Sigmoid colon (tissue), 7 donors: Measurements from ENCODE around the gene RBM19. TPM values are rescaled to one million over a fixed set of nuclear protein-coding genes. Genes with fewer than 3 reads are reported as not detected.
A peak's percentile ranks its signal among the peaks of the same experiment; 100 is the strongest.

Source experiments
- DNase-seq: peaks from one replicate; pipeline ENCODE4 v3.0.0-alpha.2; 2019
- H3K27ac ChIP-seq, 4 donors: fragments of 200-600 bp; sonication (generic); one replicate each; pipeline ENCODE4 v1.5.1; 2016 to 2019; ENCODE audit warnings: mild to moderate bottlenecking in 1 of 4
- H3K27me3 ChIP-seq, 3 donors: fragments of 200-600 bp; sonication (generic); one replicate each; pipeline ENCODE4 v1.5.1; 2019; ENCODE audit warnings: mild to moderate bottlenecking in 1 of 3
- H3K36me3 ChIP-seq, 4 donors: fragments of 200-600 bp; sonication (generic); one replicate each; pipeline ENCODE4 v1.5.1; 2016 to 2019
- H3K4me1 ChIP-seq, 4 donors: fragments of 200-600 bp; sonication (generic); one replicate each; pipeline ENCODE4 v1.5.1; 2017 to 2019
- H3K4me3 ChIP-seq, 4 donors: fragments of 200-600 bp; sonication (generic); one replicate each; pipeline ENCODE4 v1.5.1; 2017 to 2019; ENCODE audit warnings: mild to moderate bottlenecking in 2 of 4, moderate library complexity in 1 of 4
- H3K9me3 ChIP-seq, 4 donors: fragments of 200-600 bp in 3 of 4; sonication (generic) in 3 of 4; one replicate each; pipeline versions ENCODE4 v1.5.1 to v1.6.1; 2013 to 2019
- CTCF ChIP-seq, 4 experiments: fragments of 450-650 bp in 3 of 4; fragments of 200-600 bp in 1 of 4; IDR thresholded peaks; one replicate each; pipeline ENCODE4 v1.5.1; 2016 to 2019; ENCODE audit warnings: antibody characterized with exemption in 4 of 4, mild to moderate bottlenecking in 3 of 4, moderate library complexity in 2 of 4
- EP300 ChIP-seq, 4 donors: sonication (generic); formaldehyde crosslinking; IDR thresholded peaks; one replicate each; pipeline ENCODE4 v1.6.1; 2017; ENCODE audit warnings: antibody characterized with exemption in 4 of 4
- POLR2A ChIP-seq, 2 donors: fragments of 450-650 bp; IDR thresholded peaks; one replicate each; pipeline ENCODE4 v1.6.1; 2016; ENCODE audit warnings: antibody characterized with exemption in 2 of 2, mild to moderate bottlenecking in 2 of 2, moderate library complexity in 2 of 2
- POLR2AphosphoS5 ChIP-seq, 4 donors: sonication (generic); formaldehyde crosslinking; IDR thresholded peaks; one replicate each; pipeline ENCODE4 v1.6.1; 2017; ENCODE audit warnings: antibody characterized with exemption in 4 of 4
- WGBS, 2 donors: extraction: QIAGEN DNeasy Blood & Tissue Kit; methylation state at CpG; one replicate each; pipeline ENCODE4 v1.1.7; 2013; 5-methylcytosine and 5-hydroxymethylcytosine counted together
- intact Hi-C: fragments of 100-400 bp; cut with DNase I; formaldehyde crosslinking; loops from one replicate; pipeline ENCODE4 v1.15.1; 2023
- polyA plus RNA-seq, 3 donors: library from polyadenylated mRNA; stranded (reverse); fragments of 200-250 nt; gene quantifications; one replicate each; pipeline ENCODE4 v1.2.3, GENCODE V29; 2013
- total RNA-seq, 4 donors: library from RNA; depleted of rRNA; stranded (reverse); fragments of >200 nt; gene quantifications; one replicate each; pipeline ENCODE4 v1.1.0, GENCODE V29; 2016
- donor health status: healthy with polysubstance abuse.
- donor health status: Bipolar disorder and iron deficiency.
- donor health status: healthy.

RBM19 gene
- total and polyA plus RNA-seq, 7 donors = 5.3 to 42.7 (median 23.6) TPM

GRCh38 chr12:113983265-113983664 is 17.1 kb upstream of the RBM19 start:
- Histone ChIP-seq H3K27ac (no peak overlapping the region), H3K4me1 (no peaks in the 10 kb centered on the region), H3K36me3 (no peaks in the 10 kb centered on the region), H3K9me3 (no peaks in the 10 kb centered on the region), H3K4me3 (no peak overlapping the region), H3K27me3 (peaks cover 0 to 24% (median 2%) of the 10 kb centered on the region in 3 donors)
- intact Hi-C loops = no loop called here
- no peak for DNase-seq
- whole genome bisulfite sequencing, 2 donors = 42 to 61% methylated on average over 2 of the region's 2 CpGs
- TF ChIP-seq POLR2AphosphoS5 (IDR thresholded peaks at IDR 0.05) (no peak), POLR2A (IDR thresholded peaks at IDR 0.05) (no peak), EP300 (IDR thresholded peaks at IDR 0.05) (no peak), CTCF (IDR thresholded peaks at IDR 0.05) (no peak)

GRCh38 chr12:113981876-113982275 is 15.8 kb upstream of the RBM19 start:
- H3K4me3 ChIP-seq = no peak overlapping the region
- no peak overlapping the region for H3K27ac ChIP-seq
- peaks cover 0 to 38% (median 14%) of the 10 kb centered on the region in 3 donors for H3K27me3 ChIP-seq
- no peaks in the 10 kb centered on the region for H3K9me3 ChIP-seq
- no peak for DNase-seq
- WGBS, 2 donors = 87 to 94% methylated on average over 3 of the region's 3 CpGs
- H3K4me1 ChIP-seq = no peaks in the 10 kb centered on the region
- intact Hi-C loops = loop anchor here (2.0 kb wide), 2 partner anchors 527 to 1935 kb away; no protein-coding TSS in a partner anchor
- TF ChIP-seq POLR2A (IDR thresholded peaks at IDR 0.05) = no peak
- TF ChIP-seq EP300 (IDR thresholded peaks at IDR 0.05) = no peak
- TF ChIP-seq POLR2AphosphoS5 (IDR thresholded peaks at IDR 0.05) = no peak
- no peak for TF ChIP-seq CTCF (IDR thresholded peaks at IDR 0.05)
- no peaks in the 10 kb centered on the region for H3K36me3 ChIP-seq

- no peaks in the 10 kb centered on the region for H3K4me1 ChIP-seq
- no peak overlapping the region for H3K27ac ChIP-seq
- H3K27me3 ChIP-seq = peaks cover 0 to 46% (median 17%) of the 10 kb centered on the region in 3 donors
- DNase-seq = no peak
- no peaks in the 10 kb centered on the region for H3K9me3 ChIP-seq
- intact Hi-C loops = loop anchor here (2.0 kb wide), 2 partner anchors 528 to 1936 kb away; no protein-coding TSS in a partner anchor
- TF ChIP-seq CTCF (IDR thresholded peaks at IDR 0.05) (peak; percentile 67 to 90 (median 82)), EP300 (IDR thresholded peaks at IDR 0.05) (no peak)
- no peaks in the 10 kb centered on the region for H3K36me3 ChIP-seq
- WGBS, 2 donors = 7 to 16% methylated on average over 12 of the region's 12 CpGs
- H3K4me3 ChIP-seq = no peak overlapping the region
Measured at GRCh38 chr12:113980537-113981337, 14.6 kb upstream of the RBM19 start.

DNA sequence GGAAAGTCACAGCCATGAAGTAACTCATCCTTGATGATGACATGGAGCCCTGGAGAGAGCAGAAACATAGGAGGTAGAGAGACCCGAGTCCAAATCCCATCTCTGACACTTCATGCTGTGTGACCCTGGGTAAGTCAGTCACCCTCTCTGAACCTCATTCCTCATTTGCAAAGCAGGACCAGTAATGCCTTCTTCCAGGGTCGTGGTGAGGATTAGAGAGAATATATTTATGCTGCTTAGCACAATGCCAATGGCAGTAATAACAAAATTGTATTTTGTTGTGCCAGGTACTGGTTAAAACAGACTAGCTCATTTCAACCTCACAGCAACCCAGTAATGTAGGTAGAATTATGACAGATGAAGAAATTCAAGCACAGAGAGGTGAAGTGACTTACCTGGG is 13.9 kb upstream of the RBM19 start:
- intact Hi-C loops = loop anchor here (2.0 kb wide), 2 partner anchors 529 to 1937 kb away; no protein-coding TSS in a partner anchor

More for the DNA sequence above, 13.9 kb upstream of the RBM19 start:
- no peak overlapping the region for H3K27ac ChIP-seq
- H3K36me3 ChIP-seq = no peaks in the 10 kb centered on the region
- no peak overlapping the region for H3K4me3 ChIP-seq
- H3K4me1 ChIP-seq = no peaks in the 10 kb centered on the region
- H3K27me3 ChIP-seq = peaks cover 0 to 46% (median 17%) of the 10 kb centered on the region in 3 donors
- H3K9me3 ChIP-seq = no peaks in the 10 kb centered on the region
- TF ChIP-seq POLR2A (IDR thresholded peaks at IDR 0.05) (no peak), EP300 (IDR thresholded peaks at IDR 0.05) (no peak), POLR2AphosphoS5 (IDR thresholded peaks at IDR 0.05) (no peak), CTCF (IDR thresholded peaks at IDR 0.05) (no peak)
- 38 to 63% methylated on average over 2 of the region's 2 CpGs for WGBS, 2 donors
- DNase-seq = no peak
